Measurements from ENCODE around the gene UQCR11.
"Not testable (repeated sequence)": the region's sequence is repeated elsewhere in the genome, so short reads cannot be mapped to it uniquely, and the experiment has no call there.

UQCR11 gene

DNA sequence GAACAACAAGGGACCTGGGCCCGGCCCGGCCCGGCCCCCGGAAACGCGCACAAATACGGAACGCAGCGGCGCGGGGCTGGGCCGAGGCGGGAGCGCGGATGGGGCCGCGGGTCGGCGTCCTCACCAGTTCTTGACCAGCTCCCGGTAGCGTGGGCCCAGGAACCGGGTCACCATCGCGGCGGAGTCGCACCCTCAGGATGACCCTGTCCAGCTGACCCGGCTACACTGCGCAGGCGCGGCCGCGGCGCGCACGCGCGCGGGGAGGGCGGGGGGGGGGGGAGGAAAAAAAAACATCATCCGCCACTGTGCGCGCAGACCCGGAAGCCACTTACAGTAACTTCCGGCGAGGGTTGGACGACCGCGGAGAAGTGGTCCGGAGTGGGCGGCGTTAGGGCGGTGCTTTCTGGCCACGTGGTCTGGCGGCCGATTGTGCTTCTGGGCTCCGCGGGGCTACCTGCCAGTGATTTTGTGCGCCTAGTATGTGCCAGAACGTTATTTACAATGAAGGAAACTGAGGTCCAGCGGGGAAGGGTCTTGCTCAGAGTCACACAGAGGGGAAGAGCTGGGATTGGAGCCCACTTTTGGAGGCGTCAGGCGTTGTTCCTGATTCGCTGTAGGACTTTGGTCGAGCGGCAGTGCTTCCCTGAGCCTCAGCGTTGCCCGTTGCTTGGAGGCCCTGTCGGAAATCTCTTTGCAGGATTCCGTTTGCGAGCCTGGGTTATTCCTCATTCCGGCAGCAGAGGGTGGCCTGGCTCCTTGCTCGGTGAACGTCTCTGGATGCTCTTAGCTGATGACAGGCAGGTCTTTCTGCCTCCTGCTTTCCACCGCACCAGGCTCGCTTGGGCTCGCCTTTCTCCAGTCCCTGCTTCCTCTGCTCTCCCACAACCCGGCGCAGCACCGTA, at the start of gene UQCR11:
Gene UQCR11 (minus strand): TSS at position 227 of the 902 bp plus-strand sequence. CDS start 53 bp downstream, at position 174.
- DNase-seq, result peak; percentile 95

DNA sequence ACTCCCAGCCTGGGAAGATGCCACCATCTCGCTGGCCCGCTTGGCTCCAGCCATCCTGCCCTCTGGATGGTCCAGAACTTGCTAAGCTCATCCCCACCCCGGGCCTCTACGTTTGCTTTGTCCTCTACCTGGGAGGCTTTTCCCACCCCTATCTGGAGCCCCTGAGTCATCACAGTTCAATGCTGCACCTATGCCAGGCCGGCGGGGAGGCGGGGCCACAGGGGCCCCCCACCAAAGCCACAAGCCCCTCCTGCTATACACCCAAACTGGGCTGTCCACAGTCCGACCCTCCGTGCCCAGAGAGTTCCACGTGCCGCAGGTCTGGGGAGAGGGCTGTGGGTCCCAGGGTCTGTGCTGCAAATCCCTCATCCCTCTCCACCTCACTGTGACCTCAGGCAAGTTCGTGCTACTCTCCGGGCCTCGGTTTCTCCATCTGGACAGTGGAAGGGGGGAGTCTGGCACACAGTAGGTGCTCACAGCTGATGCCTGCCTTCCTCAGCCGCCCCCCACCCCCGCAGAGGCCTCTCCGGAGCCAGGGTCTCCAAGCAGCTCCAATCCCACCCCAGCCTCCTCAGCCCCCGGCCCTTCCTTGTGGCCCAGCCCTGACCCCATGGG, 49.0 kb upstream of the UQCR11 start:
- DNase-seq, result no peak

DNA sequence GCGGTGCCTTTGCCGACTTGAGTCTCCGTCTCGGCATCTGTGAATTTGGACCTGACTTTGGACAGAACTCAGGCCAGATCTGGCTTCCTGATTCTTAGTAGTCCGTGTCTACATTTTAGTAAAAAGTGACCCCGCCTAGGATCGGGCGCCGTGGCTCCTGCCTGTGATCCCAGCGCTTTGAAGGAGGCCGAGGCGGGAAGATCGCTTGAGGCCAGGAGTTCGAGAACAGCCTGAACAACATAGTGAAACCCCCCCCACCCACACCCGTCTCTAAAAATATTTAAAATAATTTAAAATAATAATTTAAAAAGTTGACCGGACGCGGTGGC, 48.0 kb upstream of the UQCR11 start:
- DNase-seq, result no peak

DNA sequence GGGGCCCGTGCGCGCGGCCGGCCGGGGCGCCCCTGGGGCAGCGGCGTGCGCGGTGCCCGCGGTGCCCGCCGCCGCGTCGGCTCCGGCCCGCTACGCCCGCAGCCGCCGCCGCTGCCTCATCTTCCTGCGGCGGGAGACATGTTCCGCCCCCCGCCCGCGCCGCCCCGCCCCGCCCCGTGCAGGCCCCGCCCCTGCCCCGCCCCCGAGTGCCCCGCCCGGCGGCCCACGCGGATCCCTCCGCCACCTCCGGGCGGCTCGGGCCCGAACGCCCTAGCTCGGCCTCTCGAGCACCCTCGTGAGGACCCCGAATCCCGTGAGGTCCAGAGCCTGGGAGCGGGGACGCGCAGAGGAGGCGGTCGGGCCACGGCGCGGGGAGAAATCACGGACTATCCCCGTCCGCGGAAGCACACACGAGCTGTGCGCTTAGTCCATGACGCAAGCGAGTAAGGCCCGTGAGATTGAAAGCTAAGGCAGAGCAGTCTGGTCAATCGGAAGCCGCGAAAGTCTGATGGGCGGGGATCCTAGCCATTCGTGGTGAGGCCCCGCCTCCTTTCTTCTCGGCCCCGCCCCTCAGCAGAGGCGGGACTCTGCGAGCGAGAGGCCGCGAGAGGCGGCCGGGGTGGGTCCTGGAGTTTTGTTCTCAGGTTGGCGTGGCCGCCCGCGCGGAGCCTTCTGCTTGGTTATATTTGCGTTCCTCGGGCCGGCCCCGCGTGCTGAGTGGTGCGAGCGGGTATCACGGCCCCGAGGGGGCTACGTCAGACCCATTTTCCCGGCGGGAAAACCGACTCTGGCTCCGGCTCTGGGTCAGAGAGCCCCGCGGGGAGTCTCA, 47.4 kb upstream of the UQCR11 start, which contains the start of gene TCF3:
Gene TCF3 (minus strand): TSS at position 145 of the 829 bp plus-strand sequence. CDS start 2,367 bp downstream, outside the sequence.
- DNase-seq, result peak; percentile 98

DNA sequence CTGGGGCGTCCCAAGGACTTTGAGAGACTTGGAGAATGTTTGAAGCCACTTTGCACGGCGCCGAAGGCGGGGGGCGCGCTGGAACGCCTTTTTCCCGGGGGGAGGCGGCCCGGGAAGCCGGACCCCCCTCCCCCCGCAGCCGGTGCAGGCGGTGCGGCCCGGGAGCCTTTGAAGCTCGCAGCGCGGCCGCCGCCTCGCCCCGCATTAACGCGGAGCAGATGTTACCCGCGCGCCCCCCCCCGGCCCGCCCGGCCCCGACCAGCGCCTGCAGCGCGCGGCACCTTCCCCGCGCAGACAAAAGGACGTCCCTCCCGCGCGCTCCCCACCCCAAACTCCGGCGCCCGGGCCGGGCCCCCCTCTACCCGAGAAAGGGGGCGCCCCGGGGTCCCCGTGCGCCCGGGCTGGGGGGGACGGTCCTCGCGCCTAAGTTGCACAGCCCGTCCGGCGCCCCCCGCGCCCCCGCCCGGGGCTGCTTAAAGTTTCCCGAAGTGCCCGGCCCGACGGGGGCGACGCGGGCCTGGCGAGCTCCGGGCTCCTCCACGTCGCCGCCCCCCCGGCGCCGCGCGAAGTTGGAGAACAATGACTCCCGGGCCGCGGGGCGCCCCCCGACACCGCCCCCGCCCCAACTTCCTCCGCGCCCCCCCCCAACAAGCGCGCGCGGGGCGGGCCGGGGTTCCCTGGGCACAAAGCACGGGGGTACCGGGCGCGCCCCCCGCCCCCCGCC, 46.5 kb upstream of the UQCR11 start:
- peak; percentile 44 for DNase-seq

DNA sequence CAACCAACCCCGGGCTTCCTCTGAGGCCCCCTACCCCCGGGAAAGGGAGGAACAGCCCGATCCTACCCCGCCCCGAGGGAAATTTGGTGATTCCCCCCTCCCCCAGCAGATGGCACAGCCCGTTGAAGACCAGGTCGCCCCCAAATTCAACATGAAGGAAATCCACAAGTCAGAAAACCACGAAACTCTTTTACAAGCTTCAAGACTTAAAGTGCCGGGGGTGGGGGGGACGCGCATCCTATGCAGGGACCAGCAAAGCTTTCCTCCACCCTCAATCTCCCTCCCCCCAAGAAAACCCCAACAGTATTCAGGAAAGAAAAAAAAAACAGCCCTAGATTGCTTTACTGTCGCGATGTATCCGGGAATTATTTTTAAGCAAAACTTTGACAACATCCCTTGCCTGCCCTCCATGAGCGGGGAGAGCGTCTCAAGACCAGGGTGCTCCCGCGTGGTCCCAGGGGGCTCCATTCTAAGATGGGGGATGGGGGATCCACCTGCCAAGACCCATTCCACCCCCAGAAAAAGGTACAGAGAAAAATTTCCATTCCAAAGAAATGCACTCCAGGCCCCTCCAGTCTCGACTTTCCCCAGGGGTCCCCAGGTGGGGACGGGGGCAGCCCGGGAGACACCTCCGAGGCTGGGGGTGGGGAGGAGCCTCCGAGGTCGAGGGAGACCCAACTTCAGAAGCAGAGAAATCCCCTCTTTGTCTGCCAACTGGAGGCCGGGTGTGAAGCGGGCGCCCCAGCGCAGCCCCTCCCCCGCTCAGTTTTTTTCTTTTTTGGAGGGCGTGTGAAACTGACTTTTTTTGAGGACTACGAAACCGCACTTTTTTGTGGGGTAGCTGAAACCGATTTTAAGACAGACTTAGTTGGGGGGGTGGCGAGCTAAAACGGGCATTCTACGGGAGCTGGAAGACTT, 45.6 kb upstream of the UQCR11 start:
- peak; percentile 65 for DNase-seq

DNA sequence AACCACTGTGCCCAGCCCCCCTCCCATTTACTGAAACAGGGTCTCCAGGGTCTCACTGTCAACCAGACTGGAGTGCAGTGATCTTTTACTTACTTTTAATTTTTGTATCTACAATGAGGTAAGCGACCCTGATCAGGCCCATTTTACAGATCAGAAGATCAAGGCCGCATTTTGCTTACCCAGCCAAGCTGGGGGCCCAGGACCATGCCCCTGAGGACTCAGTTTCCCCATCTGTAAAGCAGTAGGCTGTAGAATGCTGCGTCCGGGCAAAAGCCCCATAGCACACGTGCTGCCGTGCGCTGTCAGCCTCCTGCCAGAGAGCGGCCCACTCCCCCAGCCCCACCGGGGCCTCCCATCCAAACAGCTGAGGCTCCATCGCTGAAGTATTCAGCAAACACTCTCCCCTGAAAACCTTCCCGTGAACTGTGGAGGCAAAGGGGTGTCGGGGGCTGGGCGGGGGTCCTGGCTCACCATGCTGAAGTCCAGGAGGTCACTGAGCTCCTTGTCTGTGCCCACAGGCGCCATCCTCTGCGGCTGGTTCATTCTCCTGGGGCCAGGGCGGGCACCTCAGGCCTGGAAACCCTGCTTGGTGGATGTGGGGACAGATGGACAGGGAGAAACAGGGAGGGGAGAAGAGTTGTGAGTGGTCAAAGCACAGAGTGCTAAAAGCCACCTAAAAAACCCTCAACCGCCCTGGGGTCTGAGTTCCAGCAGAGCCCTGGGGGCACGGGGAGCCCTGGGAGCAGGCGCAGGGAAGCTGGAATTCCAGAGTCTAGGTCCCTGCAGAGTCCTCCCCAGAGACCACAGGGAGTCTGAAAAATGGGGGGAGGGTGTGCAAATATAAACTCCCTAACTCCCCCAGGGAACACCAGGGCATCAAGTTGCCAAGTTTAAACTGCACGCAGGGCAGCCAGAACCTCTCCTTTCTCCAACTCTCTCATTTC, 44.7 kb upstream of the UQCR11 start:
- no peak for DNase-seq

DNA sequence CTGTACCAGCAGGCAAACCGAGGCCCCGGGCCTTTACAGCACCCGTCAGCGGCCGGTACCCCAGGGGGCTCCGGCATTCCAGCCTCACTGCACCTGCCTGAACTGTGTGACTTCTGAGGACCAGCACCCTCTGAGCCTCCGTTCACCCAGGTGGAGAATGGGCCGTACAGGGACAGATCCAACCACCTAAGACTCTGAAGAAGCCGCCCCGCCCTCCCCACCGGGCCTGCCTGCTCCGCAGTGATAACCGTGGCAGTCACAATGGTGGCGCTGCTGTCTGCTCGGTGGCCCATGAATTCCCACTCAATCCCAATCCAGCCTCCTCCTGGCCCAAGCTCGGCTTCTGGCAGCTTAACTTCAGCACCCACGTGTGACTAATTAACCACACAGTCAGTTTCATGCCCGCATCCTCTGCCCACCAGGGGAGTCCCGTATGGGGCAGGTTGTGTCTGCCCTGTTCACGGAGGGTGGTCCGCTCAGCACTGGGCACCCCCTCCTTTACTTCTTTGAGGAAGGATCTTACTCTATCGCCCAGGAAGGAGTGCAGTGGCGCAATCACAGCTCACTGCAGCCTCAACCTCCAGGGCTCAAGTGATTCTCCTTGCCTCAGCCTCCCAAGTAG, 43.8 kb upstream of the UQCR11 start:
- DNase-seq, result peak; percentile 69

DNA sequence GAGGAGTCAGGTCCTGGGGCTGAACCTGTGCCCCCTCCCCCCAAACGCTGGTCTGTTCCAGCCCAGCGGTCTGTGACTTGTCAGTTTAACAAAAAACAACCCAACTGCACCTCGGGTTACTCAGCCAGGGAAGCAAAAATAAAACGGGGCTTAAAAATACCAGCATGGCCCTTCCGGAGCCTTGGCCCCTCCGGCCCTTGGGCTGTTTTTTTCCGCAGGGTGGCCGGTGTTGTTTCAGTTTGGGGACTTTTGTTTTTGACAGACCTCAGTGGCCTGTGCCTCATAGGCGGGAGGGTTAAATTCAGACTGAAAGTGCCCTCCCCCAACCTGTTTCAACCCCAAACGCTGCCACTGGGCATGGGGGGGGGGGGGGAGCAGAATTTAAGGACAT, 43.2 kb upstream of the UQCR11 start:
- DNase-seq, result no peak

DNA sequence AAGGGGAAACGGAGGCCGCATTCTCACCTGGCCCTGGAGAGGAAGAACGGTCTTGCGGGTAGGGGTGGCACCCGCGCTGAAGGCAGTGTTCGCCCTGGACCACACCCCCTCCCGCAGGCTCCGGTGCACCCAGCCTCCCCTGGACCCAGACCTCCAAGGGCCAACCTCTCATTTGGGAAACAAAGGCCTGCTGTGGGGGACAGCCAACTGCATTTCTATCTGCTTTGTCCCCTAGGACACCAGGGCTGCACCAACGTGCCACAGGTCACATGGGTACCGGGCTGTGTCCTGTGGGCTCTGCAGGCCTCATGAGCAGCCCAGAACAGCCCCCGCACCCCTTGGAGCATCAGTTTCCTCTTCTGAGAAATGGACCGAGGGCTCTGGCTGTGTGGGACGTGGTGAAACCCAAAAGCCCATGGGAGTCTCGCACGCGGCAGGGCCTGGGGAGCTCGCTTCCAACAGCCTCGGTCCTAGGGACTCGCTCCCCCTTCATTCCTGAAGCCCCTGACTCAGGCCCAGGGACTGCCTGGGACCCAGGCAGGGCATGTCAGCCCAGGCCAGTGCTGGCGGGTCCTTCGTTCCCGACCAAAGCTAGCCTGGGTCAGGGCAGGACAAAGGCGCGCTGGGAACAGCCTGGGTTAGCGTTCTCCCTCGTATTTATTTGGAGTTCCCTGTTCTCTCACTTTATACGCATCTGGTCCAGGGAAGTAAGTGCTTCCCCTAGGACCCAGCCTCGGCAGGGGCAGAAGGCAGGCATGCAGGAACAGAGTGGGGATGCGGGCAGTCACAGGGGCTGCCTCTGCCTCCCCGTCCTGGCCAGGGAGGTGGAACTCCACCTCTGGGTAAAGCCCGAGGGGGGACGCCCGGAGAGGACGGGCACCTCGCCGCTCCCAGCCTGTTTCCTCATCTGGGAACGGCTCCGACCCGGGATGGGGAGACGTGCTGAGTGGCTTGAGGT, 42.5 kb upstream of the UQCR11 start:
- no peak for DNase-seq

DNA sequence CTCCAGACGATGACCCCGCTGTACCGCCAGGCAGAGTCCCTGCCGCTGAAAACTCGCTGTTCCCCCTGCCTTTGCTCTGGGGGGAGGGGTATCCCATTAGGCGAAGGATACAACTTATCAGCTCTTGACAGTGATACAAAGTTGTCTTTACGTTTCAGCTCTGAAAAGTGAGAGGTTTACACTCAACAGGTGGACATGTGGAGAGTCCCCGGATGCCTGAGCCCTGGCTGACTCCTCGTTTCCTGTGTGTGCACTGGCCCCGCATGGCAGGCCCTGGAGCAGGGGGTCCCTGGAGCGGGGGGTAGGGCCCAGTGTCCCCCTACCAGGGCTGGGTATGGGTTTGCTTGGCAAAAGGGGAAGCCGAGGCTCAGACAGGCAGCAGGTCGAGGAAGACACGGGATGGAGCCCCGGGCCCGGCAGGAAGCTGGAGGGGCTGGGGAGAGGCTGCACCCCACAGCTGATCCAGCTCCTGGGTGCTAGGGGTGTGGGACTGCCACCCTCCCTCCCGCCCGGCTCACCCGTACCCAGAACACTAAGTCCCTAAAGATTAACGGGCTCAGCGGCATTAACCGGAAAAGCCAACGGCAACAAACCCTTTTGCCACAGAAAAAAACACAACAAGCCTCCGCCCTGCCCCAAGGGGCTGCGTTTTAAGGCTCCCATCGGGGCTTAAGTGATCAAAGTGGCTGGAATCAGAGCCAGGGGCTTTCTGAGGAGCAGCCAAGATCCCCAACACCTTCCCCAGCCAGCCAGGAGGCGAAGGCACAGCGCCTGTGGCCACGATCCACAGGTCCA, 41.6 kb upstream of the UQCR11 start:
- no peak for DNase-seq

DNA sequence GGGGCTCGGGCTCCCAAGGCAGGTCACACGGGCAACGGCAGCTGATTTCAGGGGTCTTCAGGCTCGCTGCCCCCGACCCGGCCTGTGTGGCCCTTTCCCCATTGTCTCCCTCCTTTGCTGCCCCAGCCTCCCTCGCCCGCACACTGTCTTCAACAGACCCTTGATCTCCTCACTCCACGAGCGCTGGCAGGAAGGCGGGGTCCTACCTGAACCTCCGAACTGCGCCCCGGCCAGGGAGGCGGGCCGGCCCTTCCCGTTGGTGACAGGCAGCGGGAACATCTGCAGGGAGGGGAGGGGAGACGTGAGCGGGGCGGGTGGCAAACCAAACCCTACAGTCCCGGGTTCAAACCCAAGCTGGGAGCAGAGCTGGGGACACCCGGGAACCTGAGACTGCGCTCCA, 40.9 kb upstream of the UQCR11 start:
- DNase-seq, result no peak

DNA sequence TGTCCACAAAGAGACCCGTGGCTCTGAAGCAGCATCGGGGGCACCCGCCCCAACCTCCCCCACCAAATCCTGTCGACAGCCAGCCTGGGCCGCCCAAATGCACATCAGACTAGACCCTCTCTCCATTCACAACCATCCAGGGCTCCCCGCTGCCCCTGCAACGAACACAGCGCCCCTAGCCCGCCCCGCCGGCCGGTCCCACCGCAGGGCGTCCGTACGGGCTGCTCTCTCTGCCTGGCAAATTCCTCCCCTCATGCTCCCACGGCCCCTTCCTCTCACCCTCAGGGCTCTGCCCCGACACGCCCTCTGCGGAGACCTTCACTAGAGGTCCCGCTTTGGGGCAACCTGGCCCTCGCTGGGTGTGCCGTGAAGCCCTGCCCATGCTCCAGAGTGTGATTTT, 40.0 kb upstream of the UQCR11 start:
- no peak for DNase-seq

DNA sequence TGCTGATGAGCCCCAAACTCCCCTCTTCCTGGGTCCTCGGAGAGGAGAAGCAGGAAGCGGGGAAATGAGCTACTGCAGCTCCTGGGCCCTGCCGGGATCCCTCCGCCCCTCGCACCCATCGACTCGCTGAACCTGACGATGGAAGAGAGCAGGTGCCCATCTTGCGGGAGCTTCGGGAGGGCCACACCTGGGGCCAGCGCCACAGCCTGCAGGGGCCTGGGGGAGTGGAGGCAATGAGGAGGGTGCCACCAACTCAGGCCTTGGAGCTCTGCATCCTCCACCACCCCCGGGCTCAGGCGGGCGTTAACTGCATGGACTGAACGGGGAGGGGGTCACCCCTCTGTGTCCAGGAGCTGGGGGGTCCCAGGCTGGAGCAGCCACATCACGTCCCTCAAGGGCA, 38.8 kb upstream of the UQCR11 start:
- DNase-seq, result no peak

DNA sequence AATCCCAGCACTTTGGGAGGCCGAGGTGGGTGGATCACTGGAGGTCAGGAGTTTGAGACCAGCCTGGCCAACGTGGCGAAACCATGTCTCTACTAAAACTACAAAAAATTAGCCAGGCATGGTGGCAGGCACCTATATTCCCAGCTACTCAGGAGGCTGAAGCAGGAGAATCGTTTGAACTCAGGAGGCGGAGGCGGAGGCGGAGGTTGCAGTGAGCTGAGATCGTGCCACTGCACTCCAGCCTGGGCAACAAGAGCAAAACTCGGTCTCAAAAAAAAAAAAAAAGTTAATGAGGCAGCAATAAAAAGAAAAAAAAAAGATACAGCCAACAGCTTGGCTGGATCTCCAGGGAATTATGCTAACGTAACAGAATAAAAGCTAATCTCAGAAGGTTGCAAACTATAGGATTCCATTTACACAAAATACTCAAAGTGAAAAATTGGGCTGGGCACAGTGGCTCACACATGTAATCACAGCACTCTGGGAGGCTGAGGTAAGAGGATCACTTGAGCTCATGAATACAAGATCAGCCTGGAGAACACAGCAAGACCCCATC, 35.7 kb upstream of the UQCR11 start:
- DNase-seq, result not testable (repeated sequence)

DNA sequence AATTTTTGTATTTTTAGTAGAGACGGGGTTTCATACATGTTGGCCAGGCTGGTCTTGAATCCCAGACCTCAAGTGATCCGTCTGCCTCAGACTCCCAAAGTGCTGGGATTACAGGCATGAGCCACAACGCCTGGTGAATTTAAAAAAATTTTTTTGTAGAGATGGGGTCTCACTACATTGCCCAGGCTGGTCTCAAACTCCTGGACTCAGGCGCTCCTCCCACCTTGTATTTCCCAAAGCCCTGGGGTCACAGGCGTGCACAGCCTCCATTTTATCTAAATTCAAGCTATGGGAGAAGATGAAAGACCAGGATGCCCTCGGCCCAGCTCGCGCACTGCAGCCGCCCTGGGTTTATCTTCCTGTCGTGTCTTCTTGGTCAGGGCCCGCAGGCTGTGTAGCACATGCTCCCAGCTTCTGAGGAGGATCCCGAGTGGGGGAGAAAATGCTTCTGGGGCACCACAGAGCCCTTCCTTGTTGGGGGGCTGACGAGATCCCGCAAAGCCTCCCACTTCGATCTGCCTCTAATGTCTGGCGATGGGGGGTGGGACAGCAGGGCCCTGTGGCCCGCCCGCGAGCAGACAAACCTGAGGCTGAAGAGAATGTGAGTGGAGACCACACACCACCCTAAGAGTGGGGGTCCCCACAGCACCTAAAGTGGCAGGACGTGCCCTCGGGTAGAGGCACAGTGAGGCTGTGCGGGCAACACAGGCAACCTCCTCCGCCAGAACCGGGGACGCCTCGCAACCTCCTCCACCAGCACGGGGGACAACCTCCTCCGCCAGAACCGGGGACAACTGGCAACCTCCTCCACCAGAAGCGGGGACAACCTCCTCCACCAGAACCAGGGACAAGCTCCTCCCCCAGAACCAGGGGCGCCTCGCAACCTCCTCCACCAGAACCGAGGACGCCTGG, 31.3 kb upstream of the UQCR11 start:
- DNase-seq, result no peak

DNA sequence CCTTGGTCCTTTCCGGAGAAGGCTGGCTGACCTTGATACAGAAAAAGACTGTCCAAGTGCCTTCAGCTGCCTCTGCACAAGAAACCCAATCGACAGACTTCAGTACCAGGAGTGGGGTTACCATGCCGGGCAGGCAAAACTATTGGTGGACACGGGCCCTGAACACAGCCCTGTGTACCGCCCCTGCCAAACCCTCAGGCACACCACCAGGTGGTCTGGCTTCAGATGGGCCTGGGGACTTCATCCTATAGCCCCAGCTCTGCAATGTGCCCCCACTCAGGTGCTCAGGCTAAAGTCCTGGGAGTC, 29.6 kb upstream of the UQCR11 start:
- DNase-seq, result no peak
